ENCODE results near the gene GNAL.

GNAL gene

DNA sequence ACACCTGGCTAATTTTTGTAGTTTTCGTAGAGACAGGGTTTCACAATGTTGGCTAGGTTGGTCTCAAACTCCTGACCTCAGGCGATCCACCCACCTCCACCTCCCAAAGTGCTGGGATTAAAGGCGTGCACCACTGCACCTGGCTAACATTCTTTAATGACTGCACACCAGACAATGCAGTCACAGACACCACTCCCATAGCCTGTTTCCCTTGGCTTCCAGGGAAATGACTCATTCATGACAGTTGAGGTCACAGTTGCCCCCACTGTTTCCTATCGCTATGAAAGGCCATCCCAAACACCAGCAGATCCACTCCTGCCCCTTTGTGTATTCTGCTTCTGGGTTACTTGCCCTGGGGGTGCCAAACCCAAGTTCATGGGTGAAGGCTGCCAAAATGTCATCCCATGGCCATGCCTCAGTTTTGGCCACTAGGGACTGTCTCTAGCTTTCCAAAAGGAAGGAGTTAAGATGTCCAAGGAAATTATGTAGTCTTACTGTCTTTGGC, 170.9 kb downstream of the GNAL start (continued):
- TF ChIP-seq FEZF1 (tag by site-specific recombination; IDR thresholded peaks at IDR 0.05) (no peak), ZNF16 (tag by site-specific recombination; IDR thresholded peaks at IDR 0.05; ENCODE audit: low read depth) (no peak), ZFP69B (tag by site-specific recombination; IDR thresholded peaks at IDR 0.05) (no peak), ZNF48 (tag by site-specific recombination; IDR thresholded peaks at IDR 0.05) (no peak), ZNF571 (tag by site-specific recombination; IDR thresholded peaks at IDR 0.05) (no peak), SP3 (tag by site-specific recombination; IDR thresholded peaks at IDR 0.05) (no peak), ZNF211 (tag by site-specific recombination; IDR thresholded peaks at IDR 0.05; ENCODE audit: low read depth) (no peak), PRDM1 (tag by site-specific recombination; IDR thresholded peaks at IDR 0.05) (no peak), INSM2 (tag by site-specific recombination; IDR thresholded peaks at IDR 0.05) (no peak), IKZF3 (tag by site-specific recombination; IDR thresholded peaks at IDR 0.05) (no peak), GLIS1 (tag by site-specific recombination; IDR thresholded peaks at IDR 0.05) (peak; percentile 19), HIC1 (tag by site-specific recombination; IDR thresholded peaks at IDR 0.05) (0 out of 2 replicates have a peak, but pooled peaks have one; percentile 40), ZNF157 (tag by site-specific recombination; IDR thresholded peaks at IDR 0.05) (no peak), BCL11A (tag by site-specific recombination; IDR thresholded peaks at IDR 0.05; ENCODE audit: low read depth) (no peak), ZNF677 (tag by site-specific recombination; IDR thresholded peaks at IDR 0.05) (no peak), ZNF555 (tag by site-specific recombination; conservative IDR thresholded peaks at IDR 0.05) (no peak), ZBTB48 (tag by site-specific recombination; IDR thresholded peaks at IDR 0.05) (no peak), ZNF561 (tag by site-specific recombination; IDR thresholded peaks at IDR 0.05; ENCODE audit: borderline replicate concordance) (no peak), ZNF624 (tag by site-specific recombination; IDR thresholded peaks at IDR 0.05) (no peak), TSHZ1 (tag by site-specific recombination; IDR thresholded peaks at IDR 0.05; ENCODE audit: borderline replicate concordance) (no peak), ZNF302 (tag by site-specific recombination; IDR thresholded peaks at IDR 0.05; ENCODE audit: low read depth) (no peak), ZNF138 (tag by site-specific recombination; IDR thresholded peaks at IDR 0.05; ENCODE audit: borderline replicate concordance) (no peak), ZNF560 (tag by site-specific recombination; IDR thresholded peaks at IDR 0.05; ENCODE audit: borderline replicate concordance) (no peak), ZFHX2 (tag by site-specific recombination; conservative IDR thresholded peaks at IDR 0.05) (0 out of 2 replicates have a peak, but pooled peaks have one; percentile 19), OVOL3 (tag by site-specific recombination; IDR thresholded peaks at IDR 0.05) (no peak), ZNF239 (tag by site-specific recombination; IDR thresholded peaks at IDR 0.05) (no peak)
- TF ChIP-seq, protein P1, sequence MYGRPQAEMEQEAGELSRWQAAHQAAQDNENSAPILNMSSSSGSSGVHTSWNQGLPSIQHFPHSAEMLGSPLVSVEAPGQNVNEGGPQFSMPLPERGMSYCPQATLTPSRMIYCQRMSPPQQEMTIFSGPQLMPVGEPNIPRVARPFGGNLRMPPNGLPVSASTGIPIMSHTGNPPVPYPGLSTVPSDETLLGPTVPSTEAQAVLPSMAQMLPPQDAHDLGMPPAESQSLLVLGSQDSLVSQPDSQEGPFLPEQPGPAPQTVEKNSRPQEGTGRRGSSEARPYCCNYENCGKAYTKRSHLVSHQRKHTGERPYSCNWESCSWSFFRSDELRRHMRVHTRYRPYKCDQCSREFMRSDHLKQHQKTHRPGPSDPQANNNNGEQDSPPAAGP (tag by site-specific recombination; IDR thresholded peaks at IDR 0.05): 0 out of 2 replicates have a peak, but pooled peaks have one; percentile 55
- TF ChIP-seq, protein P2, sequence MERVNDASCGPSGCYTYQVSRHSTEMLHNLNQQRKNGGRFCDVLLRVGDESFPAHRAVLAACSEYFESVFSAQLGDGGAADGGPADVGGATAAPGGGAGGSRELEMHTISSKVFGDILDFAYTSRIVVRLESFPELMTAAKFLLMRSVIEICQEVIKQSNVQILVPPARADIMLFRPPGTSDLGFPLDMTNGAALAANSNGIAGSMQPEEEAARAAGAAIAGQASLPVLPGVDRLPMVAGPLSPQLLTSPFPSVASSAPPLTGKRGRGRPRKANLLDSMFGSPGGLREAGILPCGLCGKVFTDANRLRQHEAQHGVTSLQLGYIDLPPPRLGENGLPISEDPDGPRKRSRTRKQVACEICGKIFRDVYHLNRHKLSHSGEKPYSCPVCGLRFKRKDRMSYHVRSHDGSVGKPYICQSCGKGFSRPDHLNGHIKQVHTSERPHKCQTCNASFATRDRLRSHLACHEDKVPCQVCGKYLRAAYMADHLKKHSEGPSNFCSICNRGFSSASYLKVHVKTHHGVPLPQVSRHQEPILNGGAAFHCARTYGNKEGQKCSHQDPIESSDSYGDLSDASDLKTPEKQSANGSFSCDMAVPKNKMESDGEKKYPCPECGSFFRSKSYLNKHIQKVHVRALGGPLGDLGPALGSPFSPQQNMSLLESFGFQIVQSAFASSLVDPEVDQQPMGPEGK (tag by site-specific recombination; IDR thresholded peaks at IDR 0.05): 0 out of 2 replicates have a peak, but pooled peaks have one; percentile 28
- TF ChIP-seq, protein P3, sequence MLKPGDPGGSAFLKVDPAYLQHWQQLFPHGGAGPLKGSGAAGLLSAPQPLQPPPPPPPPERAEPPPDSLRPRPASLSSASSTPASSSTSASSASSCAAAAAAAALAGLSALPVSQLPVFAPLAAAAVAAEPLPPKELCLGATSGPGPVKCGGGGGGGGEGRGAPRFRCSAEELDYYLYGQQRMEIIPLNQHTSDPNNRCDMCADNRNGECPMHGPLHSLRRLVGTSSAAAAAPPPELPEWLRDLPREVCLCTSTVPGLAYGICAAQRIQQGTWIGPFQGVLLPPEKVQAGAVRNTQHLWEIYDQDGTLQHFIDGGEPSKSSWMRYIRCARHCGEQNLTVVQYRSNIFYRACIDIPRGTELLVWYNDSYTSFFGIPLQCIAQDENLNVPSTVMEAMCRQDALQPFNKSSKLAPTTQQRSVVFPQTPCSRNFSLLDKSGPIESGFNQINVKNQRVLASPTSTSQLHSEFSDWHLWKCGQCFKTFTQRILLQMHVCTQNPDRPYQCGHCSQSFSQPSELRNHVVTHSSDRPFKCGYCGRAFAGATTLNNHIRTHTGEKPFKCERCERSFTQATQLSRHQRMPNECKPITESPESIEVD (tag by site-specific recombination; IDR thresholded peaks at IDR 0.05): no peak

Measured in HEK293 (cell line).